HepG2 (cell line): Measurements from ENCODE around the gene CTLA4. TPM values are rescaled to one million over a fixed set of nuclear protein-coding genes. Genes with fewer than 3 reads are reported as not detected.

Experiments
- ATAC-seq: fragments of 200-7000 bp; cut with Tn5 transposase; 3 replicates; pipeline ENCODE4 v1.9.1; 2020; ENCODE audit warnings: mild to moderate bottlenecking, moderate library complexity
- BruUV-seq: library from RNA; stranded (reverse); fragments of 400-500 nt; replicated peaks from 2 replicates; lab custom pipeline; 2021; lab: Mats Ljungman, UMichigan
- CTCF ChIA-PET: fragments of 300-600 bp; formaldehyde crosslinking; extraction: SDS; loops from one replicate; lab custom pipeline; 2021; ENCODE audit warnings: low total read pairs, inconsistent platforms, low intra/inter-chr PET ratio; lab: Yijun Ruan, JAX
- POLR2A ChIA-PET: fragments of 350-600 bp; sonication (Branson Sonifier 250); formaldehyde crosslinking; loops from one replicate; lab custom pipeline; 2020; ENCODE audit warnings: antibody characterized with exemption, inconsistent platforms; lab: Yijun Ruan, JAX
- DNase-seq: peaks from one replicate; pipeline ENCODE4 v3.0.0-alpha.2; 2015; ENCODE audit warnings: low spot score
- FAIRE-seq: peaks from 3 replicates; lab custom pipeline; 2011; peaks lifted over from hg19 to GRCh38; lab: Jason Lieb, UNC
- H2AFZ ChIP-seq: one replicate; pipeline ENCODE4 v1.6.1; 2011; ENCODE audit warnings: low read length, inconsistent platforms
- H3K27ac ChIP-seq: fragments of 300-600 bp; 3 replicates; pipeline ENCODE4 v1.8.0; 2011; ENCODE audit warnings: mixed run types, mild to moderate bottlenecking, mixed read lengths, low read length, inconsistent platforms; ENCODE audit not compliant: insufficient read depth; ENCODE audit errors: extremely low read length
- H3K27me3 ChIP-seq, 2 experiments: fragments of 200-600 bp in 1 of 2; 2 replicates in 1 of 2; 3 replicates in 1 of 2; pipeline versions ENCODE4 v1.6.0 to v1.8.0; 2011; ENCODE audit warnings: low read length in 2 of 2, mild to moderate bottlenecking in 2 of 2, moderate library complexity in 2 of 2, inconsistent platforms in 1 of 2; ENCODE audit not compliant: insufficient read depth in 2 of 2, control insufficient read depth in 1 of 2
- H3K36me3 ChIP-seq, 2 experiments: fragments of 200-600 bp in 1 of 2; replicated peaks in 1 of 2; 2 replicates in 1 of 2; 3 replicates in 1 of 2; pipeline versions ENCODE4 v1.5.1 to v1.8.0; 2011; ENCODE audit warnings: low read length in 2 of 2, inconsistent platforms in 1 of 2; ENCODE audit not compliant: insufficient read depth in 2 of 2, control insufficient read depth in 1 of 2
- H3K4me1 ChIP-seq: 2 replicates; pipeline ENCODE4 v1.5.1; 2012; ENCODE audit warnings: low read length, inconsistent platforms; ENCODE audit not compliant: insufficient read depth
- H3K4me2 ChIP-seq: 2 replicates; pipeline ENCODE4 v1.6.0; 2011; ENCODE audit warnings: low read depth, low read length, inconsistent platforms
- H3K4me3 ChIP-seq, 3 experiments: fragments of 200-600 bp in 1 of 3; sonication (generic), shearing (Covaris generic) in 1 of 3; replicated peaks in 1 of 3; 2 replicates each; pipeline ENCODE4 v1.5.1; 2011 to 2016; ENCODE audit warnings: low read length in 3 of 3, inconsistent platforms in 2 of 3, low read depth in 2 of 3, mild to moderate bottlenecking in 2 of 3, control low read depth in 1 of 3, mixed read lengths in 1 of 3; ENCODE audit not compliant: insufficient read depth in 1 of 3
- H3K79me2 ChIP-seq: one replicate; pipeline ENCODE4 v1.6.1; 2011; ENCODE audit warnings: low read length, inconsistent platforms; ENCODE audit not compliant: insufficient read depth
- H3K9ac ChIP-seq: 2 replicates; pipeline ENCODE4 v1.6.0; 2011; ENCODE audit warnings: mild to moderate bottlenecking, low read depth, low read length, inconsistent platforms; ENCODE audit not compliant: insufficient read depth
- H3K9me3 ChIP-seq: 2 replicates; pipeline ENCODE4 v1.5.1; 2012; ENCODE audit warnings: mild to moderate bottlenecking, low read length
- H4K20me1 ChIP-seq: 2 replicates; pipeline ENCODE4 v1.6.0; 2011; ENCODE audit warnings: inconsistent platforms, mild to moderate bottlenecking, low read length, moderate library complexity; ENCODE audit not compliant: insufficient read depth
- BRCA1 ChIP-seq: sonication (generic); formaldehyde crosslinking; IDR thresholded peaks from 2 replicates; pipeline ENCODE4 v1.4.0; 2020; ENCODE audit warnings: missing genetic modification reagents
- FIP1L1 ChIP-seq: fragments of 200-400 bp; formaldehyde crosslinking; IDR thresholded peaks from 2 replicates; pipeline ENCODE4 v1.6.1; 2018; ENCODE audit warnings: low read depth, mild to moderate bottlenecking, low read length, moderate library complexity, borderline replicate concordance; ENCODE audit not compliant: insufficient read depth
- FUBP1 ChIP-seq: sonication (generic); formaldehyde crosslinking; IDR thresholded peaks from 2 replicates; pipeline ENCODE4 v1.5.1; 2020; ENCODE audit warnings: missing genetic modification reagents, mild to moderate bottlenecking, borderline replicate concordance
- MIXL1 ChIP-seq: IDR thresholded peaks from 2 replicates; pipeline ENCODE4 v1.6.1; 2016
- SAP130 ChIP-seq: IDR thresholded peaks from 2 replicates; pipeline ENCODE4 v1.6.1; 2016; ENCODE audit warnings: low read depth
- SMAD3 ChIP-seq: sonication (generic); formaldehyde crosslinking; IDR thresholded peaks from 2 replicates; pipeline ENCODE4 v1.4.0; 2020; ENCODE audit warnings: missing genetic modification reagents
- SNAPC4 ChIP-seq: sonication (generic); formaldehyde crosslinking; IDR thresholded peaks from 2 replicates; pipeline ENCODE4 v1.4.0; 2020; ENCODE audit warnings: mild to moderate bottlenecking, missing genetic modification reagents
- SRSF4 ChIP-seq: fragments of 200-400 bp; formaldehyde crosslinking; IDR thresholded peaks from one replicate; pipeline ENCODE4 v1.6.1; 2018; ENCODE audit warnings: mild to moderate bottlenecking, low read depth, low read length, moderate library complexity; ENCODE audit not compliant: poor library complexity, severe bottlenecking
- ZBTB38 ChIP-seq: sonication (generic); formaldehyde crosslinking; IDR thresholded peaks from 2 replicates; pipeline ENCODE4 v1.5.1; 2020; ENCODE audit warnings: mild to moderate bottlenecking, missing genetic modification reagents
- ZNF138 ChIP-seq: sonication (generic); formaldehyde crosslinking; IDR thresholded peaks from 2 replicates; pipeline ENCODE4 v1.5.0; 2020; ENCODE audit warnings: mild to moderate bottlenecking, low read depth, missing genetic modification reagents
- ZNF614 ChIP-seq: IDR thresholded peaks from 2 replicates; pipeline ENCODE4 v1.6.1; 2018; ENCODE audit warnings: missing biosample characterization, missing genetic modification reagents, inconsistent platforms, borderline replicate concordance
- ZNF644 ChIP-seq: IDR thresholded peaks from 2 replicates; pipeline ENCODE4 v1.6.1; 2016; ENCODE audit warnings: low read depth
- WGBS: methylation state at CpG from one replicate; pipeline ENCODE4 v1.1.6; 2017; ENCODE audit warnings: low lambda C conversion rate; 5-methylcytosine and 5-hydroxymethylcytosine counted together
- in situ Hi-C: cut with HindIII; loops from 2 replicates; pipeline ENCODE4 v1.10.0; 2017; ENCODE audit warnings: low pct_unique_long_range_greater_than_20kb; ENCODE audit not compliant: extremely low pct_ligation_motif_present
- intact Hi-C: fragments of 100-400 bp; cut with micrococcal nuclease; formaldehyde crosslinking; loops from one replicate; pipeline ENCODE4 v1.10.0; 2022; ENCODE audit not compliant: unreplicated experiment
- polyA plus RNA-seq, 8 experiments: library from polyadenylated mRNA; depleted of rRNA in 3 of 8; stranded (reverse) in 7 of 8; unstranded in 1 of 8; fragments of >200 nt; fragmentation: Illumina TruSeq in 4 of 8; extraction: Trizol in 4 of 8; gene quantifications; 2 replicates each; pipeline versions ENCODE4 v1.2.1 to v1.2.3, GENCODE V29; 2011 to 2016; ENCODE audit warnings: low read depth in 4 of 8, missing spikeins in 1 of 8, mixed read lengths in 1 of 8; ENCODE audit not compliant: insufficient read depth in 1 of 8
- total RNA-seq, 5 experiments: library from RNA; depleted of rRNA; stranded (reverse); fragments of >200 nt; fragmentation: Illumina TruSeq; extraction: Trizol; gene quantifications; 2 replicates each; pipeline ENCODE4 v1.2.3, GENCODE V29; 2016; ENCODE audit warnings: low read depth in 1 of 5
- TF ChIP-seq, protein P1 (sequence below): sonication (generic); formaldehyde crosslinking; IDR thresholded peaks from 2 replicates; pipeline ENCODE4 v1.5.0; 2020; ENCODE audit warnings: missing genetic modification reagents

CTLA4 gene
- total and polyA plus RNA-seq, 2 of the 13 experiments (the other 11 are each of a cell fraction or from before 2014, with no cell fraction given), result 0.16 TPM; not detected in 1

DNA sequence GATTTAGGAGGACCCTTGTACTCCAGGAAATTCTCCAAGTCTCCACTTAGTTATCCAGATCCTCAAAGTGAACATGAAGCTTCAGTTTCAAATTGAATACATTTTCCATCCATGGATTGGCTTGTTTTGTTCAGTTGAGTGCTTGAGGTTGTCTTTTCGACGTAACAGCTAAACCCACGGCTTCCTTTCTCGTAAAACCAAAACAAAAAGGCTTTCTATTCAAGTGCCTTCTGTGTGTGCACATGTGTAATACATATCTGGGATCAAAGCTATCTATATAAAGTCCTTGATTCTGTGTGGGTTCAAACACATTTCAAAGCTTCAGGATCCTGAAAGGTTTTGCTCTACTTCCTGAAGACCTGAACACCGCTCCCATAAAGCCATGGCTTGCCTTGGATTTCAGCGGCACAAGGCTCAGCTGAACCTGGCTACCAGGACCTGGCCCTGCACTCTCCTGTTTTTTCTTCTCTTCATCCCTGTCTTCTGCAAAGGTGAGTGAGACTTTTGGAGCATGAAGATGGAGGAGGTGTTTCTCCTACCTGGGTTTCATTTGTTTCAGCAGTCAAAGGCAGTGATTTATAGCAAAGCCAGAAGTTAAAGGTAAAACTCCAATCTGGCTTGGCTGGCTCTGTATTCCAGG, at the start of gene CTLA4 (continued):
- TF ChIP-seq SRSF4 (no peak), ZNF138 (no peak), FIP1L1 (no peak), FUBP1 (CRISPR knock-in tag) (no peak)
- TF ChIP-seq, protein P1, sequence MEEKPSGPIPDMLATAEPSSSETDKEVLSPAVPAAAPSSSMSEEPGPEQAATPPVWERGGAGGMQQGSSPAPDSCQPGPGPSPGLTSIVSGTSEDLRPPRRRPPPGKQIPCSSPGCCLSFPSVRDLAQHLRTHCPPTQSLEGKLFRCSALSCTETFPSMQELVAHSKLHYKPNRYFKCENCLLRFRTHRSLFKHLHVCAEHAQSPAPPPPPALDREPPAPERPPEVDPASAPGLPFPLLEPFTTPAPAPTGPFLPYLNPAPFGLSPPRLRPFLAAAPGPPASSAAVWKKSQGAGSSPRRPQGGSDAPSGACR (CRISPR knock-in tag), result no peak
- TF ChIP-seq, all 625 proteins: peak for 0

DNA sequence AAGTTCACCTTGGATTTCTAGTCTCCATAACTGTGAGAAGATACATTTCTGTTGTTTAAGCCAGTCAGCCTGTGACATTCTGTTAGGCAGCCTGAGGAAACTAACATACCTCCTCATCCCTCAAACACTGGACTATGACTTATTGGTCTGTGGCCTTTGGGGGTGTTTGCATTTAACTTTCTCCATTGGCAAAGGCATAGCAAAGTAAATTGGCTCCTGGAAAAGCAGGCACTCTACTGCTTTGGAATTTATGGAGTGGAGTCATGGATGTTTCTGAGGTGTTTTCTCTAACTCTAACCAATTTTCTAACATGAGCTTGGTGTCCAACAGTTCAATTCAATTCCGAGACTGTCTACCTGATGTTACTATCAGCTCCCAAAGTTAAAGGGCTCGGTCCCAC, 48.9 kb upstream of the CTLA4 start:
- H2AFZ ChIP-seq, result peak overlapping the region; percentile 57
- peak overlapping the region; percentile 80 for H3K27ac ChIP-seq
- no peak overlapping the region for H3K4me3 ChIP-seq
- no peak overlapping the region for H3K9ac ChIP-seq
- in situ Hi-C loops, result loop anchor here (5.0 to 25.0 kb wide), 5 partner anchors 164 to 1231 kb away; partner anchors contain the start of gene CYP20A1
- ATAC-seq, result peak; percentile 4; the same call in 1 of the 3 replicates
- WGBS, result 85% methylated on average over 2 of the region's 2 CpGs
- POLR2A ChIA-PET, result interaction anchor here (0.9 to 1.2 kb wide), 2 partner anchors 170 to 189 kb away, joined by 3 read pairs; no protein-coding TSS in a partner anchor
- H3K9me3 ChIP-seq, result no peaks in the 10 kb centered on the region
- no peaks in the 10 kb centered on the region for H3K36me3 ChIP-seq
- peaks cover 61% of the 10 kb centered on the region for H3K4me1 ChIP-seq
- peak; percentile 45 for DNase-seq
- no peak for FAIRE-seq
- no TSS peak for BruUV-seq
- H3K4me2 ChIP-seq, result peak overlapping the region; percentile 19; the same call in 1 of the 2 replicates
- no peaks in the 10 kb centered on the region for H4K20me1 ChIP-seq
- no peaks in the 10 kb centered on the region for H3K27me3 ChIP-seq
- CTCF ChIA-PET, result no interaction called here
- intact Hi-C loops, result loop anchor here (5.0 to 10.0 kb wide), 4 partner anchors 89 to 1244 kb away; no protein-coding TSS in a partner anchor
- H3K79me2 ChIP-seq, result no peaks in the 10 kb centered on the region
- TF ChIP-seq ZBTB38, result no peak
- no peak for TF ChIP-seq BRCA1 (CRISPR knock-in tag)
- 0 out of 2 replicates have a peak, but pooled peaks have one; percentile 20 for TF ChIP-seq ZNF644 (CRISPR knock-in tag)
- TF ChIP-seq ZNF614 (CRISPR knock-in tag), result 0 out of 2 replicates have a peak, but pooled peaks have one; percentile 42
- TF ChIP-seq SAP130 (CRISPR knock-in tag), result 0 out of 2 replicates have a peak, but pooled peaks have one; percentile 30
- no peak for TF ChIP-seq SMAD3 (CRISPR knock-in tag)
- TF ChIP-seq SNAPC4, result no peak
- 0 out of 2 replicates have a peak, but pooled peaks have one; percentile 19 for TF ChIP-seq MIXL1 (CRISPR knock-in tag)
